Stimulated activated CD4-positive, alpha-beta T cell treated with anti-CD3 and anti-CD28 coated beads, Interleukin-1b, Interleukin-23, amount 100 ng/mL, for 4 hours (primary cell): ENCODE measurements around the gene TENM4.
"Not testable (repeated sequence)": the region's sequence is repeated elsewhere in the genome, so short reads cannot be mapped to it uniquely, and the experiment has no call there.

ENCODE experiments used
- DNase-seq, 2 donors: peaks; one replicate each; pipeline ENCODE4 v3.0.0-alpha.2; 2020; ENCODE audit warnings: low read depth in 2 of 2

TENM4 gene

DNA sequence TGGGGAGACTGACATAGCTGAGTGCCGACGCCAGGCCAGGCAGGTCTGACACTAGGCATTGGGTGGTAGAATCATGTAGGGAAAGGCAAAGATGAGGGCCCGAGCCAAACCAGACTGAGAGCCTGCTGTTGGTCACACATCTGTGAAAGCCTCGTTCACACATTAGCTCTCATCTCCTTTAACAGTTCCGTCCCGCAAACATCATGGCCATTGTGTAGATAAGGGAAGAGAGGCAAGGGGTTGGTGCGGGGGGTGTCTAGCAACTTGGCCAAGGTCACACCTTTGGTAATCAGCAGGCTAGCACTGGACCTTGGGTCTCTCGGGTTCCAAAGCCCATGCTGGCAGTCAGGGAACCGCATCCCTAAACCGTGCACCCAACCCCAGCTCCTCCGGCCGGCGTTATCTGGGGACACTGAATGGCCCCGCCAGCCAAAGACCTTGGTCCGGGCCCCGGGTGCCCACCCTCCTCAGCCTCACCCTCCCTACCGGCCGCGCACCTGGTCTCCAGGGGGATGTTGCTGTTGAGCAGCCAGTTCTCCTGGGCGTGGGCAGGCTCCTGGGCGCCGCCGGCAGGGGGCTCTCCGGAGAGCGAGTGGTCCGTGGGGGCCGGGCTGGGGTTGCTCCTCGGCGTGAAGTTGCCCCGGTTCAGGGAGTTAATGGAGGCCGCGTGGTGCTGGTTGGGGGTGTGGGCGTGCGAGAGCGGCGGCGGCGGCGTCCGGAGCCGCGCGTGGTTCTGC lies 537.9 kb downstream of the TENM4 start:
- DNase-seq, result no peak

DNA sequence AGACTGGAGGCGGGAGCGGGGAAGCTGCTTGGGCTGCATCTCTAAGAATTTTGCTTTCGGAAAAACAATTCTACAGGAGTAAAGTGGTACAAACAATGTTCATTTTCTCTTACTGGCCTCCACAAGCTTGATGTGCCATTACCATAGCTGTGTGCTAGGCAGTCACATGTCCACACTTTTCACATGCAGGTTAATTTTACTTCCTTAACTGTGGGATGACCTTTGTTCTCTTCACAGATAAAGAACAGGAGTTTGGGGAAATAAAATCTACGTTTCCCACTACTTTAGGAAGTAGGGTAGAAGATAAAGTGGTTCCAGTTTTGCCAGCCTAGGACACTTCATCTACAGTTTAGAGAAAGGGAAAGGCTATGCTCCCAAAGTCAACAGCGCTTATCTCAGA lies 539.0 kb downstream of the TENM4 start:
- DNase-seq, result no peak

- no peak for DNase-seq
These were observed 542.5 kb downstream of the TENM4 start for GRCh38 chr11:78898266-78898775.

DNA sequence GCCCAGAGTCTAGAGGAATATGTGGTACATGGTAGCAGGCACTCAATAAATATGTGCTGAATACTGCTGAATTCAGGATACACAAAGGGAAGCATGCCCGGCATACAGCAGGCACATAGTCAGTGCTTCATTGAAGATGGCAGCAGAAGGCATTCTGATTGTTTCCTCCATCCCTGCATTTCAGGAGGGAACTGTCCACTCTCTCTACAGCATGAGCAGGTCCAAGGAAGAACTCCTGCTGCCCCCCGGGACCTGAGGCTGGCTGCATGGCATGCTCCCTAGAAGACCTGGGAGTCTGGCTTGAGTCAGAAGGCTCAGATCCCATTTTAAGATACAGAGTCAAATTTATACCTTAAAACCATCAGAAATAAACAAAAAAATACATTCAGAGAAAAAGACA lies 546.8 kb downstream of the TENM4 start:
- no peak for DNase-seq

- no peak for DNase-seq
These were observed 551.1 kb downstream of the TENM4 start for GRCh38 chr11:78889698-78890097.

DNA sequence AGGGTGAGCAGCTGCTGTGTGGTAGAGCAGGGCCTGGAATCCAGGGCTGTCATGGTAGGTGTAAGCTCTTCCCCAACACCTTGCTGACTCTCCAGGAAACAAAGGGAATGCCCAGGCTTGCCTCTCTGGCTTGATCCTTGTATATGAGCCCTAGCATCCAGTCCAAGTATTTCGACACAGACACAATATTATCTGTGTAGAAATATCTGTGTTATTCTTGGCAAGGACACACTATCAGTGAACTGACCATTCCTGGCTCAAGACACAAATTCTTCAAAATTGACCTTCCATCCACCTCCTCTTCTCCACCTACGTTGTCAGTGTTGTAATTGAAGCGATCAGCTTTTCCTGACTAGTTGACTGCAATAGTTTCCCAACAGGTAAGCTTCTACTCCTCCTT lies 554.2 kb downstream of the TENM4 start:
- no peak for DNase-seq

- DNase-seq, result no peak
These were observed 556.1 kb downstream of the TENM4 start for GRCh38 chr11:78884761-78885160.

DNA sequence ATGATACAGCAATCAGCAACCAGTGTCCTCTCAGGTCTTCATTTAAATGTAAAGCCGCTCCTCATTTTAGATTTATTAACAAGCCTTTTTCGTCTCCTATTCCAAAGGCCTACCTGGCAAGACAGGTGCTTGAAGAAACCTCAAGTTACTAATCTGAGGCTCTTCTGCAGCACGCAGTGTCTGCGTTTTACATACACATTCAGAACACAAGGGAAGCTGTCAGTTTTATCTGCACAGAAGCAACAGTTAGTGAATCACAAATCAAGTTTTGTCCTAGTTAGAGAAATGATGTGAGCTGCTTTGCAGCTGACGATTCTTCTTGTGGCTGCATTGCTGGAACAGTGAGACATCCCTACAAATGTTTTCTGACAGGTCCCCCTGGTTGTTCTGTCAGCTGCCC lies 557.3 kb downstream of the TENM4 start:
- no peak for DNase-seq

GRCh38 chr11:78879094-78879980 lies 561.5 kb downstream of the TENM4 start:
- DNase-seq, result not testable (repeated sequence)

DNA sequence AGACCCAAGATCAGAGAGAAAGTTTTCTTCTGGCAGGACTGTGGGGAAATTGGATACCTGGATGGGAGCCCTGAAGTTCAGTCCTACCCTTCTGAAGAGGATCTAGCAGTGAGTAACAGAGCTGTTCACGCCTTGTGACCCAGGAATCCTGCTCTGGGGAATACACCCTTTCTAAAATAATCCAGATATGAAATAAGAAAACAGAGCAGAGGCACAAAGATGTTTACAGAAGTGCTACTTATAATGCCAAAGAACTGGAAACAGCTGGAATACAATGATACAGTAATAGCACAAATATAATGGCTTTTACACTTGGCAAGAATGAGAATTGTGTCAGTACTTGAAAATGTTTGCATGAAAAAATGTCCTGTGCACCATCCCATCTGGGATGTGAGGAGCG lies 562.2 kb downstream of the TENM4 start:
- DNase-seq, result no peak

DNA sequence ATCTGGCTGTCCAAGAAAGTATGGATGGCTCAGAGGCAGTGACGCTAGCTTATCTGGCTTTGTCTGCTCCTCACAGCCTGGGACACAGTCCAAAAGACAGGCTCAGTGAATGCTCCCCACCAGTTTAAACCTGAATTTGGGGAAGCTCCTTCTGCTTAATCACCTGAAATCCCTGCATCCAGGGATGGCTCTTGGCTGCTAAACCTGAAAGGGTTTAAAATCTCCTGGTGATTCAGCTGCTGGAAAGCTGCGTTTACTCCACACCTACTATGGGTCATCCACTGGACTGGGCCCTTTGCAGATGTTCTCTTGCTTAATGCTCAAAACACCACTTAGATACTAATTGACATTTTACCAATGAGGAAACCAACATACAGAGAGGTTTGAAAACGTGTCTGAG lies 564.2 kb downstream of the TENM4 start:
- DNase-seq, result no peak

DNA sequence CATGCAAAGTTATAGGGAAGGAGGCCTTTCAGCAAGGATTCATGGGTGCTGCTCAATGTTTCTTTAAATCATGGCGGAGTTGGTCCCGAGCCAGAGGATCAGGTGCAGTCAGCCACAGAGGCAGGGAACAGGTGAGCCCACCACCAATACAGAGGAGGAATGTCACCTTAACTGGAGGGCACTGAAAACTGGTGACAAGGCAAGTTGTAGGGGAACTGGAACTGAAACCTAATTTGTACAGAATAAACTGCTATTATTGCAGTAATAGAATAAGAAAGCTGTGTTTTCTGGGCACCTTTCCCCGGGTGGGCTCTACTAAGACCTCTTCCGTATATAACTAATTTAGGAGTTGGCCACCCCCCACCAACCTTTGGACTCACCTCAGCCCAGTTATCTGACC lies 570.2 kb downstream of the TENM4 start:
- no peak for DNase-seq

DNA sequence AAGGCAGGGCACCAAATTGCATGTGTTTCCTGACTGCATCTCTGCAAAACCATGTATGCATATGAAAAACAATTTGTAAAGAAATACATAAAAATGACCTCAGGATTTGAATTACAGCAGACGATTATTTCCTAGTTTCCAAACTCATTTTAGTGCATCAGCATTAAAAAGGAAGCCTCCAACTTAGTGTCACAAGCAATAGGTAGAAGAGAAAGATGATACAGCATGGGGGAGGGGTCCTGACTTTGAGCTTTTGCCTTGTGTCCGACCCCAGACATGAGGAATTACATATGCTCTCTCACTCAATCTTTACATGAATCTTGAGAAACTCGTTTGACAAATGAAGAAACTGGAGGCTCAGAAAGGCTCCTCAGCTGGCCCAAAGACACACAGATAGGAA lies 571.5 kb downstream of the TENM4 start:
- DNase-seq, result no peak

DNA sequence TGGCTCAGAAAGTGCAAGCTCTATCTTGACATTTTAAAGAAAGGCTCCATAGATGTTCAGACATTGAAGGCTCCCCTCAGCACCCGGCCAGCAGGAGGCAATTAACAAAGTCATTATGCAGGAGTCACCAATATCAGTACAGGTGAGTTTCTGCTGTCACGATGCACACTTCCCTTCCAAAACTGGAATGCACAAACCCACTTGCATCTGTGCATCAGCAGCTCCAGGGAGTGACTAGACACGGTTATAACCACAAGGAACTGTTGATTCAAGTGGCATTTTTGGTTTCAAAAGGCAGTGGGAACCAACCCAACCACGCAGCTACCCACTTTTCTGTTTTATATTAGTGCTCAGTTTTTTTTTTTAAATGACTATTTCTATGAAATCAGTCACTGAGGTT lies 572.3 kb downstream of the TENM4 start:
- DNase-seq, result no peak

DNA sequence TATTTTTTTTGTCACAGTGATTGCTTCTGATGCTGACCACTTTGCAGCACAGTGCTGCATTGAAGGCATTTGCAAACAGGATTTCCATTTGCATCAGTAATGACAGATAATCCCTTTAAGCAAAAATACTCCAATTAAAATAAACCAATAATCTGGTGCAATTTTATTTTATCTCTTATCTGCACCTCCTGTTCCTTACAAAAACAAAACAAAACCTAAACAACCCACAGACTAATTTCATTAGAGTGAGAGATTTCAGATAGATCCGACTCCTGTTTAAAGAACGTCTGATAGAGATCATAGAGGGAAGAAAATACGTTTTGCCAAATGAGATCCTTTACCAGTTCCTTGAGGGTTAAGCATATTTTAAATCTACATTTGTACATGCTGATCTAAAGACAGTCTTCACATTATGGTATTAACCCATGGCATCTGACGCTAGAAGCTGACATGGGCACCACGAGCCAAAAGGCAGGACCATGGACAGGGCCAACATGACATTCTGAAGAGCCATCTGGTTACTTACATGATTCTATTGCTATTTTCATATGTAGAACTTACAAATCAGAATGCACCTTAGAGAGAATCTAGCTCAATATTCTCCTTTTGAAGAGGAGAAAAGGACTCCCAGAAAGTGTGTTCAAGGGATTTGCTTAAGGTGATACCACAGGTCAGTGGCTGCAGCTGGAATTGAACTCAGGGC lies 580.0 kb downstream of the TENM4 start:
- DNase-seq, result no peak

DNA sequence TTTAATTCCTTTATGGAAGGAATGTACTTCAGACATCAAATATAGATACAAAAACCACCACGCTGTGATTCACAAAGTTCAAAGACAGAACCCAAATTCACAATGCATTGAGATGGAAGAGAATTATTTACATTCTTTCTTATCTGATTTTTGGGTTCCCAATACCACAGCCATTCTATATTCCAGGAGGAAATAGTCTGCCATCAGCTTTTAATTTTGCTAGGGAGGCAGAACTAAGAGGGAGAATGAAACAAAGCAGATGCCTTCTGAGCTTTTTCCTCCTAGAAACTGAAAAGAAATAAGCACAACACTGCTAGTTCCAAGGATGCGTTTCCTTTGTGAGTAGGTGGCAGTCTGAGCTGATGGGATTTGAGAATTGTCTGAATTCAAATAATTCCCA lies 583.1 kb downstream of the TENM4 start:
- no peak for DNase-seq

GRCh38 chr11:78856211-78856610 lies 584.6 kb downstream of the TENM4 start:
- no peak for DNase-seq

DNA sequence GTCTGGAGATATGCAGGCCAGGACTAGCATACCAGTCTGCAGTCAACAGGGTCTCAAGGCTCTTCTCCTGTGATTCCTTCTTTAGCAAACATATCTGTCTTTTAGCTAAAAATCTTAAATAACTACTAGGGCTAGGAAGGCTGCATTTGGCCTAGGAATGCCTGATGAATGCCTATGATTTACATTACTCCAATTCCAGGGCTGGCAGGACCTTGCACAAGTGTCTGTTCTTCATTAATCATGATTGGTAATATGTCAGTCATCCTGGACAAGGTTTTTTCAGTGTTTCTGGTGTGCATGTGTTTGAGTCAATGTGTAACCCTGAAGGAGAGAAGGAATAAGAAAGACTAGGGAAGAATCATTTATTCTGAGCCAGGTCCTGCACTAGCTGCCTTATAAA lies 585.7 kb downstream of the TENM4 start:
- DNase-seq, result no peak

DNA sequence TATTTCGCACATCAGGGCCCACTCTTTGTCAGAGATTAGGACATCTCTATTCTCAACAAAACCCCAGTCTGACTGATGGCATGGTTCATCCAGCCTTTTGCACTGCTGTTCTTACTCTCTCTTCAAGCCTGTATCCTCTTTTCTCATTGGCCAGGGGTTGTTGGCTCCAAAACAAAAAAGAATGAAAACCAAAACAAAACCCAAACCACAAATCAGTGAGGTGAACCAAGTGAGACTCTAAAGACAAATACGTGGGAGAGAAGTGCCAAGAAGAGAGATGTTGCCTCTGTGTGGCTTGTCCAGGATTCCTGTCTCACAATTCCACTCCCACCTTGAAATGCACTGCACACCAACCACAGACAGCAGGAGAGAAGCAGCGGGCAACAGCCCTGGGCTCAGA lies 587.3 kb downstream of the TENM4 start:
- no peak for DNase-seq

GRCh38 chr11:78851878-78852586 lies 588.8 kb downstream of the TENM4 start:
- no peak for DNase-seq

GRCh38 chr11:78850078-78850477 lies 590.8 kb downstream of the TENM4 start:
- DNase-seq, result no peak

GRCh38 chr11:78846269-78846668 lies 594.6 kb downstream of the TENM4 start:
- no peak for DNase-seq
